ENCODE measurements around the gene DECR2.

GRCh38 chr16:391885-392335, 9.8 kb upstream of the DECR2 start:
- TF ChIP-seq EWSR1 (IDR thresholded peaks at IDR 0.05; ENCODE audit: borderline replicate concordance, low read depth, partially characterized antibody) (no peak), ELK1 (CRISPR knock-in tag; IDR thresholded peaks at IDR 0.05) (no peak), HNRNPK (IDR thresholded peaks at IDR 0.05; ENCODE audit: low read depth, low read length, poor library complexity, severe bottlenecking) (no peak), MAZ (CRISPR knock-in tag; conservative IDR thresholded peaks at IDR 0.05 in 1 of 2, IDR thresholded peaks at IDR 0.05 in 1 of 2) (peak in 1 of 2 experiments; percentile 38; a peak in 1 of 4 replicates), CTCF (IDR thresholded peaks at IDR 0.05 in 2 of 3, conservative IDR thresholded peaks at IDR 0.05 in 1 of 3; ENCODE audit: insufficient read depth in 2 of 3, low read depth in 1 of 3, low read length in 3 of 3) (peak; percentile 90 to 97 (median 90)), AFF1 (IDR thresholded peaks at IDR 0.05; ENCODE audit: low read depth in 1 of 2, partially characterized antibody in 2 of 2) (no peak), RBM39 (optimal IDR thresholded peaks at IDR 0.05; ENCODE audit: low read depth, low read length) (no peak), MYNN (IDR thresholded peaks at IDR 0.05) (no peak), MYNN (CRISPR knock-in tag; IDR thresholded peaks at IDR 0.05) (no peak)

All from K562 (cell line).